NCI-H446 (cell line): Measurements from ENCODE around the gene NBAS.

Source experiments
- DNase-seq, 2 experiments: peaks; one replicate each; lab custom pipeline; 2025; lab: John Stamatoyannopoulos, UW

The NBAS gene

GRCh38 chr2:15591373-15591691 lies 30.2 kb upstream of the NBAS start:
- DNase-seq = no peak

GRCh38 chr2:15588329-15588919 lies 27.3 kb upstream of the NBAS start:
- DNase-seq = peak; percentile 31 to 69

- no peak for DNase-seq
Observed at GRCh38 chr2:15584767-15585469, 23.8 kb upstream of the NBAS start.

- no peak for DNase-seq
Observed at GRCh38 chr2:15584316-15584715, 23.2 kb upstream of the NBAS start.

- DNase-seq = no peak
Observed at GRCh38 chr2:15583826-15584225, 22.7 kb upstream of the NBAS start.

- no peak for DNase-seq
Observed at GRCh38 chr2:15582710-15583357, 21.7 kb upstream of the NBAS start.

GRCh38 chr2:15580451-15580850 lies 19.3 kb upstream of the NBAS start:
- no peak for DNase-seq

- DNase-seq = no peak
Observed at GRCh38 chr2:15579641-15580040, 18.5 kb upstream of the NBAS start.

GRCh38 chr2:15577071-15577735 lies 16.1 kb upstream of the NBAS start:
- DNase-seq = peak; percentile 46 to 77

GRCh38 chr2:15571729-15572128 lies 10.6 kb upstream of the NBAS start:
- no peak for DNase-seq

- DNase-seq = no peak
Observed at GRCh38 chr2:15570104-15570503, 9.0 kb upstream of the NBAS start.

GRCh38 chr2:15568874-15569273 lies 7.7 kb upstream of the NBAS start:
- DNase-seq = no peak

- no peak for DNase-seq
Observed at GRCh38 chr2:15566912-15567311, 5.8 kb upstream of the NBAS start.

- DNase-seq = no peak
Observed at GRCh38 chr2:15565994-15566671, 5.0 kb upstream of the NBAS start.

- DNase-seq = no peak
Observed at GRCh38 chr2:15565392-15565791, 4.3 kb upstream of the NBAS start.

- no peak for DNase-seq
Observed at GRCh38 chr2:15563227-15564100, 2.3 kb upstream of the NBAS start.

GRCh38 chr2:15562354-15563031 lies 1.4 kb upstream of the NBAS start:
- no peak for DNase-seq

- DNase-seq = no peak
Observed at GRCh38 chr2:15561574-15562344, 625 bp upstream of the NBAS start.

GRCh38 chr2:15560140-15560987 lies 770 bp downstream of the NBAS start:
- DNase-seq = no peak
